Activated CD4-positive, alpha-beta T cell treated with anti-CD3 and anti-CD28 coated beads, Interleukin-2, Interleukin-4, amounts not matched to agents 100 ng/mL and 50 ng/mL, durations not matched to agents 16 hours and 8 hours (primary cell): ENCODE data around the gene CCDC63.
A peak's percentile ranks its signal among the peaks of the same experiment; 100 is the strongest.
"Not testable (repeated sequence)": the region's sequence is repeated elsewhere in the genome, so short reads cannot be mapped to it uniquely, and the experiment has no call there.

Experiments
- DNase-seq: peaks from one replicate; pipeline ENCODE4 v3.0.0-alpha.2; 2020; ENCODE audit warnings: low spot score

Gene CCDC63

DNA sequence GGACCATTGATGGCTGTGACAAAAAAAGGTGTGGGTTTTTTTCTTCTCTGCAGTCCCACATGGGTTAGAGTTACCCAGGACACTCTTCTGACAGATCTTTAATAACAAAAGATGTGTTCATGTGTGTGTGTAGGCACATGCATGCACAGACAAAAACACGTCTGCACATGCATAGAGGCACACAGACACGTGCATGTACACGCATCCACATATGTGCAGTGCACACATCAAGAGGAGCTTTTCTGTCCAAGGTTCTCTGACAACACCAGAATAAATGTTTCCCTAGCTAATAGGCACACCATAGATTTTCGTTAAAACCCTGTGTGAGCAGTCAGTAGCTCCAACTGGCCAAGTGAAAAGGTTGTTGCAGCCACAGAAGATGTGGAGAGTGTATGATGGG is 76.4 kb downstream of the CCDC63 start:
- DNase-seq = no peak

DNA sequence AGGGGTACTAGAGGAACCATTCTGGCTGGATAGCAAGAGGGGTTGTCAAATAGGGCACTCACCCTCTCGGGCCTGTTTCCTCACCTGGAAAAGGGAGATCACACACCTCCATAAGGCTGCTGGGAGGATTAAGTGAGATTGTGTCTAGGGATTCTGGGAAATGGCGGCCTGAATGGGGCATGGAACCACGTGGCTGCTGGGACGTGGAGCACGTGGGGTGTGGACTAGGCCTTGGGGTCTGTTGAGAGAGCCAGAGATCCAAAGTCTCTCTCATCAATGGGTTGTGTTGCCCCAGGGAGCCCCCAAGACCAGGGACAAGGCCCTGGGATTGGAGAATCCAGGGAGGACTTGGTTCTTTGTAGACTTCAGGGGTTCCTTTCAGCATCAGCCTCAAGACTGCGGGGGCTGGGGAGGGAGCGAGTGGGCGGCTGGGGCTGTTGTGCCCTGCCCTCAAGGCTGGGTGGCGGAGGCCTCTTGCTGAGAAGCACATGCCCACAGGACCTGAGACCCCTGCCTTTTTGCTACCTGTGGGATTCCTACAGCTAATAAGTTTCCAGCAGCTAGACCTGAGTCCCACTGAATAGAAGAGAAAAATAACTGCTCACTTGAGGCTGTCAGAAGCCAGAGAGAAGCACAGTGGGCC is 77.0 kb downstream of the CCDC63 start:
- no peak for DNase-seq

DNA sequence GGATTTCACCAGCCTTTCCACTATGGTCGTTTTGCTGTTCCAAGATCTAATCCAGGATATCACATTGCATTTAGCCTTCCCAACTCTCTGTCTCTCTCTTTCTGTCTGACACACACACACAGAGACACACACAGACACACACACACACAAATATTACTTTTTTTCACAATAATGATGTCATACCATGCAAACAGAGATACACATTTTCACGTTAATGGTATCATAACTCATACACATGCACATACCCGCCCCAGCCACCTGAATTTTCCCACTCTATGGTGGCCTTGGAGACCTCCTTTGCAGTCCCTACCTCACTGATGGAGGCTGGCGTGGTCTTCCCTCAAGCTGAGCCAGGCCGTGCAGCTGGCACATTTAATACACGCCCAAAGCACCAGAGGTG is 80.8 kb downstream of the CCDC63 start:
- no peak for DNase-seq

DNA sequence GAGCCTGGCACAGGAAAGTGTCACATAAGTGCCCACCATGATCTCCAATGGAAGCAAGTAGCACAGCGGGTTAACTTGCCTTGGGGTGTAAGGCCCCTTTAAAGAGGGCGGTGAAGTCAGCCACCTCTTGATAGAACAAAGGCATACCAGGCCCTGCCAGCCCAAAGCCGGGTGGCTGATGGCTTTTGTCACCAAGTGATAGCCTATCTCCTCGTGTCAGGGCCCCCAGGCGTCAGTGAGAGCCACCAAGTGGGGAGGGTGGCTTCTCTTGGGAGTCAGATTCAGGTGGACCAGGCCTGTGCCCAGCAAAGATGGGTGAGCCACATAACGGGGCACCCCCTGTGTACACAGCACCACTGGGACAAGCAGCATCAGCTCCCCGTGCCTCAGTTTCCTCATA is 81.9 kb downstream of the CCDC63 start:
- no peak for DNase-seq

DNA sequence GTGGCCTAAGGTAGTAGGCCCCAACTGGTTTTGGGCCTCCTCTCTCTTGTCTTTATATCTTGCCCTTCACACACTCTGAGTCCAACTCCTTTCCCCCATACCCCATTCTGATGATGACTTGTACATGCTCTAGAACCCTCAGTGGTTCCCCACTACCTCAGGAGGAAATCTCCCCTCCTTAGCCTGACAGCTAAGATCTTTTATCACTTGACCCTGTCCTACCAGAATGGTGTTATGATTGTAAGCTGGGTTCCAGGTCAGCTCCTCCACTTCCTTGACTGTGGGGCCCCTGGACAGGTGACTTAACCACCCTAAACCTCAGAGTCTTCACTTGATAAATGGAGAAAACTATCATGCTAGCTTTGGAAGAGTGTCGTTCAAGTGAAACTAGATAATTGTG is 83.0 kb downstream of the CCDC63 start:
- DNase-seq = no peak

DNA sequence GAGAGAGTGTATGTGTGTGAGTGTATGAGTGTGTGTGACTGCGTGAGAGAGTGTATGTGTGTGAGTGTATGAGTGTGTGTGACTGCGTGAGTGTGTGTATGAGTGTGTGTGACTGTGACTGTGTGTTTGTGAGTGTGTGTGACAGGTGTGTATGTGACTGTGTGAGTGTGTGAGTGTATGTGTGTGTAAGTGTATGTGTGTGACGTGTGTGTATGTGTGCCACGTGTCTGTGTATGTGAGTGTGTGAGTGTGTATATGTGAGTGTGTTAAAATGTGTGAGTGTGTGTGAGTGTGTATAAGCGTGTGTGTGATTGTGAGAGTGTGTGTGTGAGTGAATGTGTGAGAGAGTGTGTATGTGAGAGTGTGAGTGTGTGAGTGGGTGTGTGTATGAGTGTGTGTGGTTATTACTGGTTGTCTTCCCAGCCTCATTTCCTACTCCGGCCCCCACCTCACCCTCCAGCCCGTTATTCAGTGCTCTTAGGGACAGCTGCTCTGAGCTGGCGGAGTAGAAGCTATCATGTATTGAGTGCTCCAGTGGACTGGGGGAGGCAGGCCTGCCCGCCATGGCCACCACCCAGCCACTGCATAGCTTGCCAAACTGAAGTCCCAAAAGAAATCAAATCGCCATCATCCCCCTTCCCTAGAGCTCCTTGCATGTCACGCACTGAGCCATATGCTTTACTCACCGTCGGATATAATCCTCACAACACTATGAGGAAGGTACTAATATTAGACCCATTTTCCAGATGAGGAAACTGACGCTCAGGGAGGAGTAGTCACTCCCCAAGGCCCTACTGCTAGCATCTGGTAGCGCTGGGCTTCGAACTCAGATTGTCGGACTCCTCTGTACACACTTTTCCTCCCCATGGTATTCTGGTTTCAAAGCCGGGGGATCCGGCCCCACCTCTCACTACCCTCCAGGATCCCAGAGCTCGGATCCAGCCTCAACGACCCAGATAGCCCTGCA is 83.8 kb downstream of the CCDC63 start:
- DNase-seq = no peak

DNA sequence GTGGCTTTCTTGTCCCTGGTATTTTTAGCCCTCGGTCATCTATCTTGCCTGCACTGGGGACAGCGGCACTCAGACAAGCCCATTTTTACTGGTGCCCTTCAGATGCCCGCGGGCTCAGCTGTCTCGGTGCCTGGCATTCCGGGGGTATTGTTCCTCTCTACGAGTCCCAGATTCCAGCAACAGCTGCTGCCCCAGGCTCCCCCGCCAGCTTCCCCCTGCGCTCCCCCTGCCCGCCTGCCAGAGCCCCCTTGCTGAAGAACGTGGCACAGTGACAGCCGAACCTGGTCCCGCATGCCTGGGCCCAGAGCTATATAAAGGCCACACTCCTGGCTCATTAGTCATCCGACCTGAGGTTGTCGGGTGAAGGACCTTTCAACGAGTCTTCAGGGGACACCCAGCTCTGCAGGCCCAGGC is 84.5 kb downstream of the CCDC63 start:
- DNase-seq = no peak

DNA sequence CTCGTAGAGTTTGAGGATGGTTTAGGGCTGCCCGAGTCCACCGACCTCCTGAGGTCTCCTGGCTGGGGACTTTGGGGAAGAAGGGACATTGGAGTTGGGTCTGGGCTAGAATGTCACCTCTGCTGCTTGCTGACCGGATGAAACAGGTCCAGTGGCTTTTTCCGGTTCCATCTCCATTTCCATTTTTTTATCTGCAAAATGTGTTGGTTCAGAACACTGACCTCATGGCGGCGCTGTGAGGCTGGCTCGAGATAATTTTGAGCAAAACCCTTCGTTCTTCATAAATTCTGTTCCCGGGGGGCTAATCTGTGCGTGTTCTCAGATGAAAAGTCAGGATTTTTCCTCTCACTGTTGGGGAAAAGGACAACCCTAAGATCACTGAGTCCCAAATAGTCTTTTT is 85.3 kb downstream of the CCDC63 start:
- DNase-seq = no peak

DNA sequence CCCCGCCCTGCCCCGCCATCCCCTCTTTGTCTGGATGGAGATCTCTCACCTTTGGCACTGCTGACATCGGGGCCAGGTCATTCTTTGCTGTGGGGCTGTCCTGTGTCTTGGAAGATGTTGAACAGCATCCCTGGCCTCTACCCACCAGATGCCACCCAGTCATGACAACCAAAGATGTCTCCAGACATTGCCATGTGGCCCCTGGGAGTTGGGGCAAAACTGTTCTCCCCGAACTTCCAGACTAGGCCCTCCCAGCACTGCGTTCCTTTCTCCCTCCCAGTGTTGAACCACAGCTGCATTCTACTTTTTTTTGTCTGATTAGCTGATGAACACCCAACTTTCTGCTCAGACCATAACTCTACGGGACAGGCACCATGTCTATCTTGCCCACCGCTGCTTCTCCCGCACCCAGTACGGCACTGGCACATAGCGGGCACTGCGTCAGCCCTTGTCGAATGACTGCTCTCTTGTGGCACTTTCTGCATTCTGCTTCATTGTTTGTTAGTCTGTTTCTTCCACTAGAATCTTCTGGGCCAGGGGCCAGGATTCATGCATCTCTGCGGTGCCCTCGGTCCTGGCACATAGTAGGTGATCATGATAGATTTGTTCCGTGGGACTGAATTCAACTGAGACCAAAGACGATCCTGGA is 86.7 kb downstream of the CCDC63 start:
- no peak for DNase-seq

DNA sequence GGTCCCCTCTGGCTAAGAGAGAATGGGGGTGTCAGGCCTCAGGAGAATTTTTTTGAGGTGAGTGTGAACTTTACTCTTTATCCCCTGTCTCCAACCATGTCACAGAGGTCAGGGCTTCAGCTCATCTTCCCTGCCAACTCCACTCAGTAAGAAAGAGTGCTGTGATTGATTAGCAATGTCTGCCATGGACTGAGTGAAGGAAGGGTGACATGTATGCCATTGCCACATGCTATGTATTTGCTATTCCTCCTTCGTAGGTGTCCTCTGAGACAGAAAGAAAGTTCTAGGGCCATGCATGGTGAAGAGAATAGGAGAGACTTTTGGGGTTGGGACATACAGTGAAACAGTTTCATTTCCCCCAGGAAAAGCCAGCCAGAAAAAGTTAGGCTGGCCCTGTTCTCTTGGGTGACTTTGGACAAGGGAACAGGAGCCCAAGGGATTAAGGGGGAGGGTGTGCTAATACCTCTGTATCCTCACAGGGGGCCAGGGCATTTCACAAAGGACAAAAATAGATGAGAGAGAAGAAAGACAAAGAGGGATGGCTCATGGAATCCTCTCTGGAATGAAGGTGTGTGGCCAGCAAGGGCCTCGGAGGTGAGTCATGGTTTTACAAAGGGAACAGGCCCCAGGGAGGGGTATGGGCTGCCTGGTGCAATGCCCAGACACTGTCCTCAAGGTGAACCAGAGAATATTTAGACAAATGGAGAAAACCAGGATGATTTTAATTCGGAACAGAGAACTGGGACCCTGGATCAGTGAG is 87.5 kb downstream of the CCDC63 start:
- no peak for DNase-seq

DNA sequence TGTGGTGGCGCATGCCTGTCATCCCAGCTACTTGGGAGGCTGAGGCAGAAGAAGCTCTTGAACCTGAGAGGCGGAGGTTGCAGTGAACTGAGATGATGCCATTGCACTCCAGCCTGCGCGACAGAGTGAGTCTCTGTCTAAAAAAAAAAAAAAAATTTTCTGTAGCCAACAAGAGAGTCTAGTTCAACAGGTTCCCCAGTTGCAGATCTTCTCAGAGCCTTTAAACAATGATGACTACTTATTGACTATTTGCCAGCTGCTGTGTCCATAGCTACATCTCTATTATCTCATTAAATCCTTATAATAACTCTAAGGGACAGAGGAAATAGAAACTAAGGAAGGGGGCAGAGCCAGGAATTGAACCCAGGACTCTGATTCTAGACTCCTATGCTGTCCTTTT is 88.8 kb downstream of the CCDC63 start:
- no peak for DNase-seq

DNA sequence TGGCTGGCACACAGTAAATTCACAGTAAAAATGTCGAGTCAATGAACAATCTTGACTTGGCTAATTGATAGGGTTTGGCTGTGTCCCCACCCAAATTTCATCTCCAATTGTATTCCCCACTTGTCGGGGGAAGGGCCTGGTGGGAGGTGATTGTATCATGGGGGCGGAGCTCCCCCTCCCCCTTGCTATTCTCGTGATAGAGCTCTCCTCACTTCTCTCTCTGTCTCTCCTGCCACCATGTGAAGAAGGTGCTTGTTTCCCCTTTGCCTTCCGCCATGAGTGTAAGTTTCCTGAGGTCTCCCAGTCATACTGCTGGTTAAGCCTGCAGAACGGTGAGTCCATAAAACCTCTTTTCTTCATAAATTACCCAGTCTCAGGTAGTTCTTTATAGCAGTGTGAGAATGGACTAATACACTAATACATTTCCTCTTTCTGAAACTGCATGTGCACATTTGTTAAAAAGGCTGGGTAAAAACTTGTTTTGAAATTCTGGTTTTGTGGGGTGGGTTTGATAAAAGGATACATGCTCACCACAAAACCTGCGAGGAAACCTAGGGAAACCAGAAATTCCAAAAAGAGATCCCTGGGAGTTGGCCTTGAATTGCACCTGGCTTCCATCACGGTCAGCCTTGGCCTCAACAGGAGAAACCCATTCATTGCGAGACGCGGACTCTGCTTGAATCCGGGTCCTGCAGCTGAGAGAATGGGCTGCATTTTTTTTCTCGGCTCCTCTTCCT is 89.7 kb downstream of the CCDC63 start:
- DNase-seq = no peak

DNA sequence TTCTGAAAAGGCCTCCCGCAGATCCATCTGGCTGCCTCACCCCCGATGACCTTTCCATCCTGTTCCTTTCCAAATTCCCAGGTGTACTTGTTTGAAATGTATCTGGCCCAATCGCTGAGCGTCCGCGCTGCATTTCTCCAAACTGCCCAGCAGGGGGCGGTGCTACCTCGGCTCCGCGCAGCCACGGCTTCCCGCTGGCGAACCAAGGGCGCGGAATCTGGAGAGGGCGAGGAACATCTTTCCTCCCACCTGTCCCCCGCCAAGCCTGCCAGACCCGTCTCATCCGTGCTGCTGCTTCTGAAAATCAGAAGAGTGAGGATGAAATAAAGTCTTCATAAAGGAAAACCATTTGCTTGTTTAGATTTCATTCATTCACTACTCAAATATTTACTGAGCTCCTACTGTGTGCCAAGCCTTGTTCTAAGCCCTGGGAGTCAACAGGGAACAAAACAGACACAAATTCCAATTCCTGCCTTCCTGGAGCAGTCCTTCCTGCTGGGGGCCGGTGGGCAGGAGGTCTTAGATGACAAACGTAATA is 90.4 kb downstream of the CCDC63 start:
- DNase-seq = peak; percentile 50

DNA sequence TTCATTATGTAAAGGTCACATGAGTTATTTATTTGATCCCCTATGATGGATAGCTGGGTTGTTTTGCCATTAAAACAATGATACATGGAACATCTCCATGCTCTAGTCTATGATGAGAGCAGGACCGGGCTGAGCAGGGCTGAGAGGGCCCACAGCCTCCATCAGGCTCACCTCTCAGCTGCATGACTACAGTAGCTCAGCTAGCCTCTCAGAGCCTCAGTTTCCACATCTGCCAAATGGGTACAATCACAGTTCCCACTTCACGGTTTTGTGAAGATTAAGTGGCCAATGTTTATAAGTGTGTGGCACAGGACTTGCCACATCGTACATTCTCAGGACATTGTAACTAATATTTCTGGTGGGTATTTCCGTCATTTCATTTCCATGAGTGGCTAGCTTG is 93.5 kb downstream of the CCDC63 start:
- DNase-seq = no peak

DNA sequence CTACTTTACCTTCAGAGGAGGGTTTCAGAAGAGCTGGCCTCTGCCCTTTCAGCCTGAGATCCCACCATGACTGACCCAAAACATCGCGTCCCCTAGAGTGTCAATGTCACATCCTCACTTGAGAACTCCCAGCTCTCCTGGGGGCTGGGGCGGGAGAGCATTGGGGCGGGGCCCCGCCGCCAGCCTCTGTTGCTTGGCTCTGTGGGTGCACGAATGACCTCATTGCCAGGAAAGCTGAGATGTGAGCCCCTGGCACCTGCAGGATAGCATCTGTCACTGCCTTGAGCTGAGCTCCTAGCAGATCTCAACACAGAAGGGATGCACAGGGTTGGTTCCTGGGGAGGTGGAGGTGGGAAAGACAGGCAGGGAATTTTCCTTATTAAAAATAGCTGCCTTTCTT is 94.1 kb downstream of the CCDC63 start:
- no peak for DNase-seq

DNA sequence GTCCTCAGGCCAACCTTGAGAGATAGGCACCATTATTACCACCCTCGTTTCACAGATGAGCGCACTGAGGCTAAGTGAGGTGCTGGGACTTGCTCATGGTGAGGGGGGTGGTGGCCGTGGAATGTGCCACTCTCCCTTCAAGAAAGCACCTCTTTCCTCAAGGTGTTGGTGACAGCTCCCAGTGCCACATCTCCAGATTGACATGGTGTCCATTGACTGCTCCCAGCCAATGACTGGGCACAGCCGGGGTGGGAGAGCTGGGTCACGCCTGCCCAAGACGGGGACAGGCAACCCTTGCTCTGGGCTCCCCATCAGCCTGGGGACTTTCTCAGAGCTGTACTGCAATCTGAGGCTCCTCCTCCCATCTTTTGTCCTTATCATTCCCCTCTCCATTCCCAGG is 94.6 kb downstream of the CCDC63 start:
- no peak for DNase-seq

DNA sequence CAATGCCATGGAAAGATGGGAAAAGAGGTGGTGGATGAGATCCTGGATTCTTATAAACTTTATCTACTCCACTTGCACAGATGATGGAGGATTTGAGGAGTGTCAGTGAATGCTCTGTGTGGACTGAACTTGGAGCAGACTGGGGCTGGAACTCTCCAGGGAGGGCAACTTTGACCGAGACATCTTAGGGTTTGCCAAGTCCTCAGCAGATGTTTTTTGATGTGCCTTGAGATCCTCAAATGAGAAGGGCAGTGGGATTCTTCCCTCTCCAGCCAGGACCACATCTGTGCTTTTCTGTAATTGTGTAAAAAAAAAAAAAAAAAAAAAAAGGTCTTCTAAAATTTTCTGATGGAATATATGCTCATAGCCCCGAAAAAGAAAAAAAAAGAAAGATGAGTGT is 96.6 kb downstream of the CCDC63 start:
- DNase-seq = no peak

DNA sequence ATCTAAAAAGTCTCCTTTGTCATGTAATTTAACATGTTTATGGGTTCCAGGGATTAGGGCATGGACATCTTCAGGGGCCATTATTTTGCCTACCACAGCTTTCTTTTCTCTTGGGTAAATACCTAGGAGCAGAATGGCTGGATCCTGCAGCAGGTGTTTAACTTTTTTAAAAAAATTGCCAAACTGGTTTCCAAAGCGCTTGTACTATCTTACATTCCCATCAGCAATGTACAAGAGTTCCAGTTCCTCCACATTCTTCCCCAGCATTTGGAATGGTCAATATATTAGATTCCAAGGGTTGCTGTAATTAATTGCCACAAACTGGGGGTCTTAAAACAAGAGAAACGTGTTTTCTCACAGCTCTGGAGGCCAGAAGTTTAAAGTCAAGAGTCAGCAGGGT is 101.3 kb downstream of the CCDC63 start:
- DNase-seq = no peak

DNA sequence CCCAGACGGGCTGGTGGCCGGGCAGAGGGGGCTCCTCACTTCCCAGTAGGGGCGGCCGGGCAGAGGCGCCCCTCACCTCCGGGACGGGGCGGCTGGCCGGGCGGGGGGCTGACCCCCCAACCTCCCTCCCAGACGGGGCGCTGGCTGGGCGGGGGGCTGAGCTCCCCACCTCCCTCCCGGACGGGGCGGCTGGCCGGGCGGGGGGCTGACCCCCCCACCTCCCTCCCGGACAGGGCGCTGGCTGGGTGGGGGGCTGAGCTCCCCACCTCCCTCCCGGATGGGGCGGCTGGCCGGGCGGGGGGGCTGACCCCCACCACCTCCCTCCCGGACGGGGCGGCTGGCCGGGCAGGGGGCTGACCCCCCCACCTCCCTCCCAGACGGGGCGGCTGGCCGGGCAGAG is 103.7 kb downstream of the CCDC63 start:
- not testable (repeated sequence) for DNase-seq

DNA sequence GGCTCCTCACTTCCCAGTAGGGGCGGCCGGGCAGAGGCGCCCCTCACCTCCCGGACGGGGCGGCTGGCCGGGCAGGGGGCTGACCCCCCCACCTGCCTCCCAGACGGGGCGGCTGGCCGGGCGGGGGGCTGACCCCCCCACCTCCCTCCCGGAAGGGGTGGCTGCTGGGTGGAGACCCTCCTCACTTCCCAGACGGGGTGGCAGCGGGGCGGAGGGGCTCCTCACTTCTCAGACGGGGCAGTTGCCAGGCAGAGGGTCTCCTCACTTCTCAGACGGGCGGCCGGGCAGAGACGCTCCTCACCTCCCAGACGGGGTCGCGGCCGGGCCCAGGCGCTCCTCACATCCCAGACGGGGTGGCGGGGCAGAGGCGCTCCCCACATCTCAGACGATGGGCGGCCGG is 104.1 kb downstream of the CCDC63 start:
- not testable (repeated sequence) for DNase-seq
